HG03064 (cell line): Measurements from ENCODE around the gene CEP170B.

Experiments used
- ATAC-seq: cut with Tn5 transposase; IDR thresholded peaks from one replicate; pipeline ENCODE4 v1.9.1; 2021; ENCODE audit warnings: low read depth; ENCODE audit not compliant: unreplicated experiment

Gene CEP170B

DNA sequence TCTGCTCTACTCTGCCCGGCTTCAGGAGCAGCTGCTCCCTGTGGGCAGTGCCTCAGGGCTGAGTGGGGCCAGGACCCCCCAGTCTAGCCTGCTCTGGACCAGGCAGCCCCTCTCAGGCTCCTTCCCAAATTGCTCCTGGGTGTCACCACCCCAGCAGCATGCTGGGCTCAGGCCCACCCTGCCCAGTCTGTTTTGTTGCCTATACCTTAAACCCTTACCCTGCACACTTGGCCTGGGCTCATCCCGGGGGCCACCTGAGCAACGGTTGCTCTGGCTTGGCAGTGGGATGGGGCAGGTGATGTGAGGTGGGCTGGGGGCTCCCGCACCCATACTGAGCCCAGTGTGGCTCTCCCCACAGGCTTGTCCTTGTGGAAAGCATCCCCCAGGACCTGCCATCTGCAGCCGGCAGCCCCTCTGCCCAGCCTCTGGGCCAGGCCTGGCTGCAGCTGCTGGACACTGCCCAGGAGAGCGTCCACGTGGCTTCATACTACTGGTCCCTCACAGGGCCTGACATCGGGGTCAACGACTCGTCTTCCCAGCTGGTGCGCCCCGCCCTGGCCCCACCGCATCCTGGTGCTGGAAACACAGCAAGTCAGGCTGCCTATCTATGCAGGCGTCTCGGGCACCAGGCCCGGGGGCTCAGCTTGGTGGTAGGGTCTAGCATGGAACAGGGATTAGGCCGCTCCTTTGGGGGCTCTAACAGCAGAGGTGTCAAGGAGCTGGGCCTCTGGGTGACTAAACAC lies 63.5 kb downstream of the CEP170B start:
- ATAC-seq = no peak

DNA sequence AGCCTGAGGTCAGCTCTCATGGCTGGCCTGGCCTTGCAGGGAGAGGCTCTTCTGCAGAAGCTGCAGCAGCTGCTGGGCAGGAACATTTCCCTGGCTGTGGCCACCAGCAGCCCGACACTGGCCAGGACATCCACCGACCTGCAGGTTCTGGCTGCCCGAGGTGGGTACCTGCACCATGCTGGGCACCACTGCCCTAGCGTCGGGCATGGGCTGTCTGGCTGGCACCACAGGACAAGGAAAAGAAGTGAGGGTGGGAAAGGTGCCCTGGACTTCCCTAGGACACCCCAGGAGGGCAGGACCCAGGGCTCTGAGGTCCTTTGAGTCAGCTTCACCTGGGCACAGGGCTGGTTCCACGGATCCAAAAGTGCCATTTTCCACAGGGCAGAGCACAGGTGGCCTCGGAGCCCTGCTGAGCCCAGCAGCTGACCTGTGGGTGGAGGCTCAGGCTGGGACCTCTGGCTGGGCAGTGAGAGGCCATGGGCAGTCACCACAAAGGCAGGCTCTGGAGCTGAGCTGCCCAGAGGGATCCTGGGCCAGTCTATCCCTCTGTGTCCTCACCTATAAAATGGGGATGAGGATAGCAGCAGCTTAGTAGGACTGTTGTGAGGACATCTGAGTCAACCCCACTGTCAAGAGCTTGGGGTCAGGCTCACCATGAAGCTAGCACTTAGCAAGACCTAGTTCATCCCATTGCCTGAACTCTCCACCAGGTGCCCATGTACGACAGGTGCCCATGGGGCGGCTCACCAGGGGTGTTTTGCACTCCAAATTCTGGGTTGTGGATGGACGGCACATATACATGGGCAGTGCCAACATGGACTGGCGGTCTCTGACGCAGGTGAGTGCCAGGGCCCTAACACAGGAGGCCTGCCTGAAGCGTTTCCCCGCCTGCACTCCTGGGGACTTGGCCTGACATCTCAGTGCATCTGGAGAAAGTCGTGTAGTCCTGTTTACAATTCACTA lies 64.5 kb downstream of the CEP170B start:
- ATAC-seq = no peak

DNA sequence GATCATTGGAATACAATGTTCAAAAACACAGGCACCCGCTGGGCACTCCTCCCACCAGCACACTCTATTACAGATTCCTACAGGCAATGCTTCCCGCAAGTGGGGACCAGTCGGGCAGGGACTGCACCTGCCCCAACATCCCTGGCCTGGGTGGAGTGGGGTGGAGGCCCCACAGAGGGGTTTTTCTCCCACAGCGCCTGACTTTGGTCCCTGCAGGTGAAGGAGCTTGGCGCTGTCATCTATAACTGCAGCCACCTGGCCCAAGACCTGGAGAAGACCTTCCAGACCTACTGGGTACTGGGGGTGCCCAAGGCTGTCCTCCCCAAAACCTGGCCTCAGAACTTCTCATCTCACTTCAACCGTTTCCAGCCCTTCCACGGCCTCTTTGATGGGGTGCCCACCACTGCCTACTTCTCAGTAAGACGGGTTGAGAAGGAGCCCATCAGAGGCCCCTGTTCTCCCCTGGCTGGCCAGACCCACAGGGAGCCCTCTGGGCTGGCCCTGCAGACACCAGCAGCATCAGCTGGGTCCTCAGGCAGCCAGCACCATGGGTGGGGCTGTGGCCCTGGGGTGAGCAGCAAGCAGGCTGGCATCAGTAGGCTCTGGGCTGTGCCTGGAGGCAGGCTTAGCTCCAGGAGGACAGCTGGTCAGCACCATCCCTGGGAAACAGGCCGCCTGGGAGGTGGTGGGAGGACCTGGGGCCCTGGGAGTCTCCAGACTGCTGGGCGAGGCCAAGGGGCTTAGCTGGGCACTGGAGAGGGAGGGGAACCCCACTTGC lies 65.6 kb downstream of the CEP170B start:
- no peak for ATAC-seq

DNA sequence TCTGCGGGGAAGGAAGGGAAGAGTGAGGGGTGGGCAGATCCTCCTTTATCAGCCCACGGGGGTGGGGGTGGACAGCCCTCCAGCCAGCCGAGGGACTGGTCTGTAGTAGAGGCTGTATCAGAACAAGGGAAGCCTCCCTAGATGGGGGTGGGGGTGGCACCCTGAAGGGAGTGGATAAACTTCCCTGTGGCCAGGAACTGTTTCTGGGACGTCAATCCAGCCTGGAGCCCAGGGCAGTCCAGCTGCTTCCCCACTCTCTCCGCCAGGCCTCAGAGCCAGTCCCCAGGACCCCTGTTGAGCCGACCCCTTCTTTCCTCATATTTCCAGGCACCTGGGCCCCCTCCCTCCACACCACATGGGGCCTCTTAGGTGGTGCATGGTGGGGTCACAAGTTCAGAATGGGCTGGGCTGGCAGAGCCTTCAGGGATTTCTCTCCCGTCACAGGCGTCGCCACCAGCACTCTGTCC lies 66.3 kb downstream of the CEP170B start:
- no peak for ATAC-seq

DNA sequence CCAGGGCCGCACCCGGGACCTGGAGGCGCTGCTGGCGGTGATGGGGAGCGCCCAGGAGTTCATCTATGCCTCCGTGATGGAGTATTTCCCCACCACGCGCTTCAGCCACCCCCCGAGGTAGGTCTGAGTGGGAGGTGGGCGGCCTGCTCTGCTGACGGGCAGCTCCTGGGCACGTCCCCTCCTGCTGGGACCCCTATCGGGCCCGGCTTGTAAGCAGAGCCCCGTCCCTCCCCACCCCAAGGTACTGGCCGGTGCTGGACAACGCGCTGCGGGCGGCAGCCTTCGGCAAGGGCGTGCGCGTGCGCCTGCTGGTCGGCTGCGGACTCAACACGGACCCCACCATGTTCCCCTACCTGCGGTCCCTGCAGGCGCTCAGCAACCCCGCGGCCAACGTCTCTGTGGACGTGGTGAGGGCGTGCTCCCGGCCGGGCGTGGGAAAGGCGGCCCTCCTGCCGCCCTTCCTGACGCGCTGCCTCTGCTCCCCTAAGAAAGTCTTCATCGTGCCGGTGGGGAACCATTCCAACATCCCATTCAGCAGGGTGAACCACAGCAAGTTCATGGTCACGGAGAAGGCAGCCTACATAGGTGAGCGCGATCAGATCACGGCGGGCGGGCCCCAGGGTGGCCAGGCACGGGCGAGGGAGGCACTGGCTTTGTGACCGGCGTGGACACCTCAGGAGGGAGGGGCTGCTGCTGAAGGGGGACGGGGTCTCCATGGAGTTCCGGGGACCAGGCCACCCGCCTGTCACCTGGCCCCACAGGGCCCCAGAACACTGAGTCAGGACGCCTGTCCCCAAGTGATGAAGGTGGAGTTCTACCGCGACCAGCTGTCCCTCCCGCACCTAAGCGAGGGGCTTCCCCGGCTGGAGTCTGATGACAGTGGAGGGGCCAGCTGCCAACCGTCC lies 67.0 kb downstream of the CEP170B start:
- no peak for ATAC-seq

DNA sequence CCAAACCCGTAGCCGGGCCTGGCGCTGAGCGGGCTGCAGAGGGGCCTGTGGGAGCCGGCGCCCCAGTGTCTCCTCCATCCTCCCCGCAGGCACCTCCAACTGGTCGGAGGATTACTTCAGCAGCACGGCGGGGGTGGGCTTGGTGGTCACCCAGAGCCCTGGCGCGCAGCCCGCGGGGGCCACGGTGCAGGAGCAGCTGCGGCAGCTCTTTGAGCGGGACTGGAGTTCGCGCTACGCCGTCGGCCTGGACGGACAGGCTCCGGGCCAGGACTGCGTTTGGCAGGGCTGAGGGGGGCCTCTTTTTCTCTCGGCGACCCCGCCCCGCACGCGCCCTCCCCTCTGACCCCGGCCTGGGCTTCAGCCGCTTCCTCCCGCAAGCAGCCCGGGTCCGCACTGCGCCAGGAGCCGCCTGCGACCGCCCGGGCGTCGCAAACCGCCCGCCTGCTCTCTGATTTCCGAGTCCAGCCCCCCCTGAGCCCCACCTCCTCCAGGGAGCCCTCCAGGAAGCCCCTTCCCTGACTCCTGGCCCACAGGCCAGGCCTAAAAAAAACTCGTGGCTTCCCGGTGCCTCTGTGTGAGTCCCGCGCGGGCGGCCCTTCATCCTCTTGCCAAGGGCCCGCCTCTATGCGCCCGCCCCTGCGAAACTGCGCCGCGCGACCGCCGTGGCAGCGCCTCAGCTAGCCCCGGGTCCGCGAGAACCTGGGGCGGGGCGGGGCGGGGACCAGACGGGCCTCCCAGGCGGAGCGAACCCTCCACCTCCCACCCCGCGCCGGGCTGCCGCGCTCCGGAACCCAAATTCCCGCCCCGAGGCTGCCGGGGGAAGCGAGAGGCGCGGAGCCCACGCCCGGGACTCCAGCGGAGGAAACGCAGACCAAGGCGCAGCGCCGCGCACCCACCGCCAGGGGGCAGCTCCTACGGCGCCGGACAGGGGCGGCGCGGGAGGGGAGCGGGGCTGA lies 67.9 kb downstream of the CEP170B start:
- no peak for ATAC-seq

DNA sequence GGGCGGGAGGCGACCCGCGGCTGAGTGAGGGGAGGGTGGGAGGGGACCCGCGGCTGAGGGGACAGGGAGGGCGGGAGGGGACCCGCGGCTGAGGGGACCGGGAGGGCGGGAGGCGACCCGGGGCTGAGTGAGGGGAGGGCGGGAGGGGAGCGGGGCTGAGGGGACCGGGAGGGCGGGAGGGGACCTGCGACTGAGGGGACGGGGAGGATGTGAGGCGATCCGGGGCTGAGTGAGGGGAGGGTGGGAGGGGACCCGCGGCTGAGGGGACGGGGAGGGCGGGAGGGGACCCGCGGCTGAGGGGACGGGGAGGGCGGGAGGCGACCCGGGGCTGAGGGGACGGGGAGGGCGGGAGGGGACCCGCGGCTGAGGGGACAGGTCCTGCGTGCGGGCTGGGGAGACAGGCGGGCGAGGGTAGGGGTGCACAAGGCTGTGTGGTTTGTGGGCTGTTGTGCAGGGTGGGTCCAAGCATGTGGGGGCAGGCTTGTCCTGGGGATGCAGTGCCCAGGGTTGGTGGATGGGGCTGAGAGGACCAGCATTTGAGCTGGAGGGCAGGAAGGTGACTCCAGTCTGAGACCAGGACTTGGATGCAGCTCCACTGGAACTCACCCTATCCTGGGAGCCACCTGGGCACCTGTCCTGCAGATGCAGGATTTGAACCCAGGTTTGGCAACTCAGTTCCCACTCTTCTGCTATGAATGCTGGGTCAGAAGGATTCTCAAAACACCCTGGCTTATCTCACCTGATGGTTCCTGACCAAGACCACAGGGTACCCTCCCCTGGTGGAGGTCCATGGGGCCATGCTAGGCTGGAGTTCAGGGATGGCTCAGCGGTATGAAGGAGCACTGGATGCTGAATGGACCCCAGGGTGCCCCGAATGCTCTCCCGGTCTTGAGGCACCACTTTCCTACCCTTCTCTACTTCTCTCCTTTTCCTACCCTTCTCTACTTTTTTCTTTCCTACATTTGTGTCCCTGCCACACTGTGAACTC lies 69.0 kb downstream of the CEP170B start:
- ATAC-seq = no peak

DNA sequence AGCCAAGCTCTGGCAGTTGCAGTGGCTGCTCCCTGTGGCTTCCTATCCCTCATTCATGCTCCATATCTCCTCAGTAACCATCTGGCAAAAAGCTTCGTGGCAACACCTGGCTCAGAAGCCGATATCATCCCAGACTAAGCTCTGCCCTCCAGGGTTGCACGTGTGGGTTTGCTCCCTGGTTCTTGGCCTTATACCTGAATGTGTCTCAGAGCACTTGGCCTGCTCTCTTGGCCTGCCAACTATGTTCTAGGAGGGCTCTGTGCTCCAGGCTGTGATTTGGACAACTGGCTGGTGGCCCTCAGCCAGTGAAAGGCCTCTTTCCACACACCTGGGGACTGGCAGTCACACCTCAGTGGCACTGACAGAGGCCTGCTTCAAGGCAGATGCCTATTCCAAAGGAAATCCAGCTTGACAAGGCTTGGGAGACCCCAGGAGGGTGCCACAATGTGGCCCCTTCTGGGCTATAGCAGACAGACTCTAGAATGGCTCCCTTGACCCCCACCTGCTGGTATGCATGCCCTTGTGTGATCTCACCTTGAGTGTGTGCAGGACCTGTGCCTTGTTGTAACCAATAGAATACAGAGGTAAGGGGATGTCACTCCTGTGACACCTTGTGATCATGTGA lies 70.1 kb downstream of the CEP170B start:
- ATAC-seq = no peak

DNA sequence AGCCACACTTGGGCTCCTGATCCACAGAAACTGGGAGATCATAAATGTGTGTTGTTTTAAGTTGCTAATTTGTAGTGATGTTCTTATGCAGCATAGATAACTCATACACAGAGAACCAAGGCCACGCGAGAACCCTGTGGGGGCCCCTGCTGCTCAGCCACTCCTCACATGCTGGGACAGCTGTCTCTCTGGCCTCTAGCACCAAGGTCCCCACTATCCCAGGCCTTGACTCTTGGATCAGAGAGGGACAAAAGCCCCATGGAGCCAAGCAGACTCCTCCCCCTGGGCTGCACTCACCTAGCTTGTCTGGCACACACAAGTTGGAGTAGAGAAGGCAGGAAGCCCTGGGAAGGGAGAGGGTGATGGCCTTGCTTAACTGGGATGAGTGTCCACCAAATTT lies 70.9 kb downstream of the CEP170B start:
- no peak for ATAC-seq

DNA sequence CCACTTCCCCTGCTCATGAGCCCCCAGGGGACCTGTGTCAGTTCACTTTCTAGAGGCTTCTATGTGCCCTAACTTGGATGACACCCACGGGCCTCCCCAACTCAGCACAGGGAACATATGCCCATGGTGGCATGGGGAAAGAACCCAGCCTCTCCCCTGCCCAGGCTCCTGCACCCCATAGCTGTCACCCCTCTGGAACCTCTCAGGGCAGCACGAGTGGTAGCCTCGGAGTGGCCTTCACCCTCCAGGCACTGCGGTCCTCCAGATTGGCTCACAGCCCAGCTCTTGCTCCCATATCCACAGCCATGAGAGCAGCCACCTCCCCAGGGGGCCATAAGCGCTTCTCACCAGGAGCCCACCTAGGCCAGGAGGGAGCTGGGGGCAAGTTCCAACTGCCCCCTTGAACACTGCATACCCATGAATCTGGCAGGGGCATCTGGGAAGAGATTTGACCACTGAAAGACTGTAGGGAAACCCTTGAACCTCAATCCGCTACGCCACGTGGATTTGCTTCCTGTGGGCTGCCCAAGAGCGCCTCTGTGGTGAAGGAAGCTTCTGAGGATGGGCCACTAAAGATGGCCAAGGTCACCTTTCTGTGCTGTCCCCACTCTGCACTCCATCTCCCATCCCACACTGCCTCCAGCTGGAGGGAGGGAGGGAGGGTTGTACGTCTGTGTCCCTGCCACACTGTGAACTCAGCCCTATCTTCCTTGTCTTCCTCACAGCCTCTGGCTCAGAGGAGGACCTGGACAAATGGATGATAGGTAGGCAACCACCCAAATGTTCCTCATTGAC lies 71.5 kb downstream of the CEP170B start:
- ATAC-seq = no peak

DNA sequence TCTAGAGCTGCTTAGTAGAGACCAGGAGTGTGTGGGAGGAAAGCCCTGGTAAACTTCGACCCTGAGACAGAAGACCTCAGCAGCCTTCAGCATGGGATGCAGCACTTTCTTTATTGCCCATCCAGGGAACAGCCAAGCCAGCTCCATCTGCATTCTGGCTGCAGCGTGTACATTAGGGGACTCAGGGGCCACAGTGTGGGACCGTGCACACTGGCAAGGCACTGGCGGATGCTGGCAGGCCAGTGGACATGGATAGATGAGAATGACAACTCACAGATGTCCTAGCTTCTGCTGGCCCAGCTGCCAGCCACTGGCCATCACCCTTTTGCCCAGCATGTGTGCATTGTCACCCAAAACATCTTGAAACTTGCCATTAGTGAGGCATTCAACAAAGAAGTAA lies 72.1 kb downstream of the CEP170B start:
- no peak for ATAC-seq

DNA sequence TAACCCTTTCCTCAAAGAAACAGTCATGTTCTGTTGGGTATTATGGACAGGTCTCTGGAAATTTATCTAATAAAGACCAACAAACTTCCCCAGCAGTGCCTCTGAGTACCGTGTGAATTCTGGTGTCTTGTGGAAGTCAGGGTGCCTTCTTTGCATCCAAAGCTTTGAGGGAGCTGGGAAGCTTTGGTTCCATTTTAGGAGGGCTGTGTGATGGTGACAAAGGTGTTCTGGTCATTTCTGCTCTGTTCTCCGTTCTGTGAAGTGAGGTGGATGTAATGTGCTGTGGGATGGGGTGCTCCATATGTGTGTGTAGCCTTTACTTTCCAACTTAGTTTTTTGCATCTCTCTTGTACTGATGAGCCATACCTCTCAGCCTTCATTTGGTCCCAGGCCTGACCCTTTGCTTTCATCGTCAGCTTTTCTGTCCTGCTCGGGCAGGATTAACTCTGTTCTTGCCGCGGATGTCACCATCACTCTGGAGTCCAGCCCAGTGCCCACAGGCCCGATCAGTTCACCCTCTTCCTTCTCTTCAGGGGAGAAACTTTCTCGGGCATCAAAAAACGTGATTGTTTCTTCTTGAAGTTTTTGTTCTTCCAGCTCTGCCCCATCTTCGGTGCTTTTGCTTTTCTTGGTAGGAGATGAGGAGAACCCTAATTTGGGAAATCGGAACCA lies 72.8 kb downstream of the CEP170B start:
- ATAC-seq = no peak

DNA sequence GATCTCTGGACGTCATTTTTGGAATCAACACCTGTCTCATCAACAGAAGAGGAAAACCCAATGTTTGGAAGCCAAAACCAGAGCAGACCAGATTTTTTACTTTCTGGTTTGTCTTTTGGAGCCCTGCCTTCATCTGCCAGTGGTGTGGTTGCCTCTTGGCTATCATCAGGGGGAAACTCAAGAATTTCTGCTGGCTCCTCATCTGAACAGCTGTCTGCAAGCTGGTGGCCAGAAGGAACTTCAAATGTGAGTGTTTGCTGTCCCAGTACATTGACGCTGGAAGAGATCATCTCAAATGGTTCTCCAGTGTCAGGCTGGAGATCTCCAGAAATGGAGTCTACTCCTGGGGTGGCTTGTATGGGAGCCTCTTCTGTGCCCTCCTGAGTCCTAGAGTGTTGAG lies 73.4 kb downstream of the CEP170B start:
- ATAC-seq = no peak

DNA sequence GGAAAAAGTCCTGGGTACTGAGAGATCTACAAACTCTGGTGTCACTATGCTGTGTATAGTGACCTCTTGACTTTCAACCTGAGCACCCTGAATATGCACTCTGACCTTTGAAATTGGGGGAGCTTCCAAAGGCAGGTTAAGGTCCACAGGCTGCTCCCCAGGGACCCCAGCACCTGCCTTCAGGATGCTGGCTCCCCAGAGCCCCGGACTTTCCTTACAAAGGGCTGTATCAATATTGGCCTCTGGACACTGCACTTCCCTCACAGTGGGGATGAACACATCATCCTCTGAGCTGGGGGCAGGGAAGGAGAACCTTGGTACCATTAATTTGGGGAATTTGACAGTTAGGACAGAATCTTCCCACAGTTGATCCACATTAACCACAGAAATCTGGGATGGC lies 73.9 kb downstream of the CEP170B start:
- no peak for ATAC-seq

DNA sequence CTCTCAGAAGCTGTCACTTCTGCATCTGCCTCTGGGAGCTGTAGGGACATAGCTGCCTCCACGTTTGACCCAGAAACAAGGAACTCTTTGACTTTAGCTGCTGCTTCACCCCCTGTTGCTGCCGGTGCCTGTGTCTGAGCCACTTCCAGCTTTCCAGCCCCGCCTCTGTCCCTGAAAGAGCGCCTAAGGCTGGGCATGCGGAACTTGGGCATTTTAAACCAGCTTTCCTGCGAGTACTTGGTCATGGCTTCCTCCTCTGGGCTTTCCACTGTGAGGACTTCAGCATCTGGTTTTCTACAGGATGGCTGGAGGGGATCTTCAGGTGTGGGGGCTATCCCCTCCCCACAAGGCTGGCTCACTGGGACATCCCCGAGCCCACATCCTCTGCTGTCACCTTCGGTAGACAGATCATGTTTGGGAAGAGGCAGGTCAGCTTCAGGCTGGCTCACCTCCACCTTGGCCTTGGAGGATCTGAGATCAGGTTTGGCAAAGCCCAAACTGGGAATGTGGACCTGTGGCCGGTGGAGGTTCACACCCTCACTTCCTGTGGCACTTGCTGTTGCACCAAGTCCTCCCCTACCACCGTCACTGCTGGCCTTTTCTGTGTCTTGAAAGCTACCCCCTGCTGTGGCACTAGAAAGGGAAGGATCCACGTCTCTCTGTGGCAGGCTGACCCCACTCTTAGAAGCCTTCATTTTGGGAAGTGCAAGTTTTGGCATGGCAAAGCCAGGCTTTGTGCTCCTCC lies 74.8 kb downstream of the CEP170B start:
- no peak for ATAC-seq
